Brain microvascular endothelial cell (primary cell): Measurements from ENCODE around the gene TRAPPC10.

ENCODE experiments used
- DNase-seq: peaks from one replicate; pipeline ENCODE4 v3.0.0-alpha.2; 2020
- H3K27ac ChIP-seq: fragments of 250-450 bp; sonication (Bioruptor Pico); 2 replicates; pipeline ENCODE4 v1.5.1; 2020; ENCODE audit warnings: mild to moderate bottlenecking, moderate library complexity
- H3K27me3 ChIP-seq: fragments of 250-450 bp; sonication (Bioruptor Pico); replicated peaks from 2 replicates; pipeline ENCODE4 v1.5.1; 2020; ENCODE audit warnings: mild to moderate bottlenecking
- H3K36me3 ChIP-seq: fragments of 250-450 bp; sonication (Bioruptor Pico); replicated peaks from 2 replicates; pipeline ENCODE4 v1.5.1; 2020; ENCODE audit warnings: mild to moderate bottlenecking
- H3K4me3 ChIP-seq: 2 replicates; pipeline ENCODE4 v1.5.1; 2011; ENCODE audit warnings: low read depth, mild to moderate bottlenecking, control low read depth, low read length, moderate library complexity
- CTCF ChIP-seq: IDR thresholded peaks from 2 replicates; pipeline ENCODE4 v1.5.1; 2011; ENCODE audit warnings: low read depth, mild to moderate bottlenecking, moderate library complexity, low read length, control low read depth, inconsistent platforms; ENCODE audit errors: missing control alignments
- in situ Hi-C: cut with HindIII; loops from 2 replicates; pipeline ENCODE4 v1.10.0; 2017; ENCODE audit warnings: low sequenced_read_pairs, low pct_ligation_motif_present

Gene TRAPPC10

GRCh38 chr21:43969115-43969444 is 43.0 kb upstream of the TRAPPC10 start:
- Histone ChIP-seq H3K27ac (no peak overlapping the region), H3K27me3 (no peaks in the 10 kb centered on the region), H3K36me3 (peaks cover 18% of the 10 kb centered on the region), H3K4me3 (no peak overlapping the region)
- DNase-seq = no peak
- no peak for TF ChIP-seq CTCF
- in situ Hi-C loops = no loop called here

- DNase-seq = no peak
- H3K27me3 ChIP-seq = no peaks in the 10 kb centered on the region
- in situ Hi-C loops = no loop called here
- peaks cover 18% of the 10 kb centered on the region for H3K36me3 ChIP-seq
- no peak overlapping the region for H3K27ac ChIP-seq
- no peak for TF ChIP-seq CTCF
- no peak overlapping the region for H3K4me3 ChIP-seq
These were observed 41.6 kb upstream of the TRAPPC10 start for GRCh38 chr21:43970551-43970950.

GRCh38 chr21:43971201-43971991 is 40.7 kb upstream of the TRAPPC10 start:
- Histone ChIP-seq H3K36me3 (peaks cover 18% of the 10 kb centered on the region), H3K27ac (no peak overlapping the region), H3K4me3 (no peak overlapping the region), H3K27me3 (no peaks in the 10 kb centered on the region)
- no peak for TF ChIP-seq CTCF
- in situ Hi-C loops = no loop called here
- no peak for DNase-seq

- DNase-seq = no peak
- TF ChIP-seq CTCF = no peak
- H3K36me3 ChIP-seq = peaks cover 18% of the 10 kb centered on the region
- in situ Hi-C loops = no loop called here
- H3K27me3 ChIP-seq = no peaks in the 10 kb centered on the region
- H3K27ac ChIP-seq = no peak overlapping the region
- H3K4me3 ChIP-seq = no peak overlapping the region
These were observed 40.2 kb upstream of the TRAPPC10 start for GRCh38 chr21:43971992-43972255.

- Histone ChIP-seq H3K27me3 (no peaks in the 10 kb centered on the region), H3K4me3 (no peak overlapping the region), H3K36me3 (peaks cover 20% of the 10 kb centered on the region), H3K27ac (no peak overlapping the region)
- in situ Hi-C loops = no loop called here
- TF ChIP-seq CTCF = no peak
- no peak for DNase-seq
These were observed 39.1 kb upstream of the TRAPPC10 start for GRCh38 chr21:43972850-43973633.
